OCI-LY3 (cell line): Measurements from ENCODE around the gene ACOX3.

Experiments
- H2AFZ ChIP-seq: fragments of 200-600, 300-600 bp; shearing (Covaris generic); 2 replicates; pipeline ENCODE4 v1.6.0; 2014; ENCODE audit warnings: antibody characterized with exemption, low read depth, low read length
- H3K27ac ChIP-seq: fragments of 200-600, 300-600 bp; sonication (generic); 2 replicates; pipeline ENCODE4 v1.5.1; 2014; ENCODE audit warnings: mild to moderate bottlenecking, low read length, moderate library complexity, mixed read lengths
- H3K27me3 ChIP-seq: fragments of 200-600, 300-600 bp; sonication (generic); 2 replicates; pipeline ENCODE4 v1.6.1; 2014; ENCODE audit warnings: low read depth, low read length, mixed read lengths
- H3K36me3 ChIP-seq: fragments of 200-600, 300-600 bp; sonication (generic); replicated peaks from 2 replicates; pipeline ENCODE3; 2014; ENCODE audit warnings: low read depth, low read length, mixed read lengths
- H3K4me1 ChIP-seq: fragments of 300-600, 200-600 bp; sonication (generic); 2 replicates; pipeline ENCODE4 v1.6.1; 2014; ENCODE audit warnings: low read length, mixed read lengths
- H3K4me2 ChIP-seq: fragments of 200-600, 300-600 bp; sonication (generic); 2 replicates; pipeline ENCODE4 v1.6.1; 2014; ENCODE audit warnings: low read length, mixed read lengths
- H3K4me3 ChIP-seq: fragments of 300-600, 200-600 bp; sonication (generic); 2 replicates; pipeline ENCODE4 v1.5.1; 2014; ENCODE audit warnings: antibody characterized with exemption, mild to moderate bottlenecking, low read length, moderate library complexity
- H3K79me2 ChIP-seq: fragments of 300-600, 200-600 bp; shearing (Covaris generic); 2 replicates; pipeline ENCODE4 v1.6.1; 2014; ENCODE audit warnings: mild to moderate bottlenecking, low read length, mixed read lengths
- H3K9ac ChIP-seq: fragments of 300-600, 200-600 bp; shearing (Covaris generic); 2 replicates; pipeline ENCODE4 v1.6.0; 2014; ENCODE audit warnings: mild to moderate bottlenecking, low read length, moderate library complexity
- H3K9me3 ChIP-seq: fragments of 200-600, 300-600 bp; shearing (Covaris generic); 2 replicates; pipeline ENCODE4 v1.6.1; 2014; ENCODE audit warnings: low read length, mixed read lengths; ENCODE audit not compliant: insufficient read depth
- H4K20me1 ChIP-seq: fragments of 200-600, 300-600 bp; sonication (generic); 2 replicates; pipeline ENCODE4 v1.6.1; 2016; ENCODE audit warnings: low read length, mixed read lengths; ENCODE audit not compliant: insufficient read depth
- EZH2phosphoT487 ChIP-seq: fragments of 200-600 bp; shearing (Covaris generic); IDR thresholded peaks from 2 replicates; pipeline ENCODE4 v1.6.1; 2018; ENCODE audit warnings: antibody characterized with exemption, mixed run types, low read depth
- TF ChIP-seq, protein P1 (sequence below): fragments of 200-600, 300-600 bp; sonication (generic); IDR thresholded peaks from 2 replicates; pipeline ENCODE4 v1.5.1; 2014; ENCODE audit warnings: antibody characterized with exemption, low read length, low read depth

The ACOX3 gene

DNA sequence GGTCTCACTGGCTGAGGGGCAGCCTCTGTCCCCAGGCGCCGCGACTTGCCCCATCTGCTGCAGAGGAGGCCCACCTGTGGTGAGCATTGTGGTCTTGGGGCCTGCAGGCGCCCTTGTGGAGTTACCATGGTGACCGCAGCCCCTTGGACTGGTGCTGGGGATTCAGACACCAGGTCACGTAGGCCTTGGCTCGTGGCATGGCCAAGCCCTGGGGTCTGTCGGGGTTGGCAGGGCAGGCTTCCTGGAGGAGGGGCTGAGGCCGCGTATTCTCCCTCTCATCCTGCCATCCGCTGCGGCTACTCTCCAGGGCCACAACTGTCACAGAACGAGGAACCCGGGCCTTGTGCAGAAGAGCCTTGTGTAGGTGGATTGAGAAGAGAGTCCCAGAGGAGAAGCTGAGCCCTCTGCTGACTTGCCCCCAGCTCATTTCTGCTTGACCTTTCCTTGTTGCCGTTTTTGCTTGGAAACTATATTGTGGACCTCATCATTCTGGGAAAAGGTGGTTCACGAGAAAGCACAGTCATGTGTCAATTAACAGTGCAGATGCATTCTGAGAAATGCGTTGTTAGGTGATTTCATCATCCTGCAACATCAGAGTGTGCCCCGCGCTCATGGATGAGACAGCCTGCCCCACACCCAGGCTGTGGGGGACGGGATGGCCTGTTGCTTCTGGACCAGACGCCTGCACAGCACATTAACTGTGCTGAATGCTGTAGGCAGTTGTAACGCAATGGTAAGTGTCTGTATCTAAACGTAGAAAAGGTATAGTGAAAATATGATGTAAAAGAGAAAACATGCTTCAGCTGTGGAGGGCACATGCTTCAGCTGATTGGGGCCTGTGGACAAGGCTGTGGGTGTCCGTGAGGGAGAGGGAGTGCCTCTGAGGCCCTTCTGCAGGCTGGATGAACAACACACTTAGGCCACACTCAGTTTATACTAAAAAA lies 38.5 kb upstream of the ACOX3 start:
- no peaks in the 10 kb centered on the region for H3K9me3 ChIP-seq
- no peak overlapping the region for H2AFZ ChIP-seq
- peaks cover 12% of the 10 kb centered on the region for H3K36me3 ChIP-seq
- no peaks in the 10 kb centered on the region for H3K27me3 ChIP-seq
- H3K9ac ChIP-seq: no peak overlapping the region
- H4K20me1 ChIP-seq: no peaks in the 10 kb centered on the region
- no peaks in the 10 kb centered on the region for H3K79me2 ChIP-seq
- H3K4me3 ChIP-seq: no peak overlapping the region
- H3K4me2 ChIP-seq: no peak overlapping the region
- no peak for TF ChIP-seq EZH2phosphoT487
- TF ChIP-seq, protein P1, sequence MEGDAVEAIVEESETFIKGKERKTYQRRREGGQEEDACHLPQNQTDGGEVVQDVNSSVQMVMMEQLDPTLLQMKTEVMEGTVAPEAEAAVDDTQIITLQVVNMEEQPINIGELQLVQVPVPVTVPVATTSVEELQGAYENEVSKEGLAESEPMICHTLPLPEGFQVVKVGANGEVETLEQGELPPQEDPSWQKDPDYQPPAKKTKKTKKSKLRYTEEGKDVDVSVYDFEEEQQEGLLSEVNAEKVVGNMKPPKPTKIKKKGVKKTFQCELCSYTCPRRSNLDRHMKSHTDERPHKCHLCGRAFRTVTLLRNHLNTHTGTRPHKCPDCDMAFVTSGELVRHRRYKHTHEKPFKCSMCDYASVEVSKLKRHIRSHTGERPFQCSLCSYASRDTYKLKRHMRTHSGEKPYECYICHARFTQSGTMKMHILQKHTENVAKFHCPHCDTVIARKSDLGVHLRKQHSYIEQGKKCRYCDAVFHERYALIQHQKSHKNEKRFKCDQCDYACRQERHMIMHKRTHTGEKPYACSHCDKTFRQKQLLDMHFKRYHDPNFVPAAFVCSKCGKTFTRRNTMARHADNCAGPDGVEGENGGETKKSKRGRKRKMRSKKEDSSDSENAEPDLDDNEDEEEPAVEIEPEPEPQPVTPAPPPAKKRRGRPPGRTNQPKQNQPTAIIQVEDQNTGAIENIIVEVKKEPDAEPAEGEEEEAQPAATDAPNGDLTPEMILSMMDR: no peak
- H3K27ac ChIP-seq: no peak overlapping the region
- H3K4me1 ChIP-seq: peaks cover 11% of the 10 kb centered on the region

DNA sequence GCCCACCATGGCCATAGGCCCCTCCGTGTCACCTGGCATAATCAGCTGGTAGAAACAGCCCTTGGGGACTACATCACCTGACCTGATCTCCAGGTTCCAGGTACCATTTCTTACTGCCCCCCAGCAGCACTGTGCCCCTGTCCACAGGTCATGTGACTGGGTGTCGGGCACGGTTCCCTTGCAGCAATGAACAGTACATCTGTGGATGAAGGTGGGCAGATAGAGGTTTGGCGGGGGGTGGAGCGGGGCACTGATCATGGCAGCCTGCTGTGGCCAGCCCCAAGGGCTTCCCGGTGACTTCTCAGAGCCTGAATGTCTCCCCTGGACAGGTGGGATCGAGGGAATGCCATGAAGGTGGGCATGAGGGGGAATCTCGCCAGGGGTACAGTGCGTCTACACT lies 37.8 kb upstream of the ACOX3 start:
- Histone ChIP-seq H3K4me2 (no peak overlapping the region), H4K20me1 (no peaks in the 10 kb centered on the region), H3K79me2 (no peaks in the 10 kb centered on the region), H3K36me3 (peaks cover 12% of the 10 kb centered on the region), H2AFZ (no peak overlapping the region), H3K4me1 (peaks cover 11% of the 10 kb centered on the region), H3K27me3 (no peaks in the 10 kb centered on the region), H3K4me3 (no peak overlapping the region), H3K9ac (no peak overlapping the region), H3K9me3 (no peaks in the 10 kb centered on the region), H3K27ac (no peak overlapping the region)
- TF ChIP-seq EZH2phosphoT487: no peak
- TF ChIP-seq, protein P1: no peak

DNA sequence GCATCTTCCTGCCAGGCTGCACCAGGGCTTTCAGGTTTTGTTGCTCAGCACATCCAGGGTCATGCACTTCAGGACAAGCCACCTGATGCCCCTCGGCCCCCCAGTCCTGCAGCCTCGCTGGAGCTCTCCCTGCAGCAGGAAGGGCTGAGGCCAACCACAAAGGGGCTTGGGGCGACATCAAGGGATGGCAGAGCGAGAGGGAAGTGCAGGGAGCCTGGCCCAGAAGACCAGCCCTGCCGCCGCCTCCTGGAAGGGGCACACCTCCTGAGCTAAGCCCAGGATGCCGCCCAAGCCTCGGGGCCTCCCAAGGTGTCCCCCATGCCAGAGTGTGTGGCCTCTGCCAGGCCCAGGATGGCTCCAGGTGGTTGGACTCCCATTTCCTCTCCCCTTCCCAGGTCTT lies 37.2 kb upstream of the ACOX3 start:
- H3K36me3 ChIP-seq: peaks cover 12% of the 10 kb centered on the region
- H2AFZ ChIP-seq: no peak overlapping the region
- H3K9ac ChIP-seq: no peak overlapping the region
- H3K27me3 ChIP-seq: no peaks in the 10 kb centered on the region
- H3K4me3 ChIP-seq: no peak overlapping the region
- H3K4me2 ChIP-seq: no peak overlapping the region
- no peaks in the 10 kb centered on the region for H3K9me3 ChIP-seq
- TF ChIP-seq, protein P1: no peak
- TF ChIP-seq EZH2phosphoT487: no peak
- H4K20me1 ChIP-seq: no peaks in the 10 kb centered on the region
- H3K27ac ChIP-seq: no peak overlapping the region
- H3K4me1 ChIP-seq: peaks cover 11% of the 10 kb centered on the region
- no peaks in the 10 kb centered on the region for H3K79me2 ChIP-seq

DNA sequence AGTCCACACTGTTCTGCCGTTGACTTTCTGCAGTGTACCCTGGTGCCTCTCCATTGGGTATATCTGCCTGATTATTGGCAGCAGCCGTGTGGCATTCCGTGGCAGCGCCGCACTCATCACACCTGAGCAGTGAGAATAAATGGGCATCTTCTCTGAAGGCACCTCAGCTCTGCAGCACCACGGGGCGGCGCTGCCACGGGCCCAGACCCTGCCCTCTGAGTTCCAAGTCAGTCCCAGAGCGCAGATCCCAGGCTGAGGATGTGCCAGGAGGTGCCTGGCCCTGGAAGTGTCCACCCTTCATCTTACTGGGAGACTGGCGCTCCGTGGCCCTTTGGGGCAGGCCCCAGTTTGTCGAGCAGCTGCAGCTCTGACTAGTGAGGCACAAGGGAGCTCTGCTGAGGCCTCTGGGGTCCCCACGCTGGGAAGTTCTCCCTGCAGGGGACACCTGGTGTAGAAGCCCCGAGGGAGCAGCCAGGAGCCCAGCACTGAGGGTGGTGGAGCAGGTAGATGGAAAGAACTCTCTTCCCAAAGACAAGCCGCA lies 36.6 kb upstream of the ACOX3 start:
- Histone ChIP-seq H4K20me1 (no peaks in the 10 kb centered on the region), H3K4me1 (peaks cover 11% of the 10 kb centered on the region), H3K27ac (no peak overlapping the region), H3K79me2 (no peaks in the 10 kb centered on the region), H3K4me3 (no peak overlapping the region), H3K9me3 (no peaks in the 10 kb centered on the region), H3K27me3 (no peaks in the 10 kb centered on the region), H2AFZ (no peak overlapping the region), H3K36me3 (peaks cover 12% of the 10 kb centered on the region), H3K4me2 (no peak overlapping the region), H3K9ac (no peak overlapping the region)
- TF ChIP-seq, protein P1: no peak
- no peak for TF ChIP-seq EZH2phosphoT487
